ENCODE measurements around the gene LRRC14B.
"Not testable (repeated sequence)": the region's sequence is repeated elsewhere in the genome, so short reads cannot be mapped to it uniquely, and the experiment has no call there.

Gene LRRC14B

GRCh38 chr5:160921-161802 lies 30.1 kb upstream of the LRRC14B start:
- DNase-seq: no peak

GRCh38 chr5:161803-162110 lies 29.5 kb upstream of the LRRC14B start:
- DNase-seq: no peak

DNA sequence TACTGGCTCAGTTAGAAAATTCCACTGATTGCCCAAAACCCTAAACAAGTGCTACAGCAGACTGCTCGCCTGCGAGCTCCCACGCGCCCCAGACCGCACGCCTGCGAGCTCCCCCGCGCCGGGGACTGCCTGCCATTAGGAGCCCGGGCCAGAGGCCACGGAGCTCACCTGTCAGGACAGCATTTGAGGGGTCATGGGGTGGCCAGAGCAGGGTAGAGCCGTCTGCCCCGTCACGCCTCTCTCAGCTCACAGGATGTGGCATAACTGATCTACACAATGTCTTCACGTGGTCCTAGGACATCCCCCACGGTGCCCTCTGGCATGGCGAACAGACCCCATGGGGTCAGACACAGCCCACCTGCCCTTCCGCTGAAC lies 29.1 kb upstream of the LRRC14B start:
- DNase-seq: no peak

DNA sequence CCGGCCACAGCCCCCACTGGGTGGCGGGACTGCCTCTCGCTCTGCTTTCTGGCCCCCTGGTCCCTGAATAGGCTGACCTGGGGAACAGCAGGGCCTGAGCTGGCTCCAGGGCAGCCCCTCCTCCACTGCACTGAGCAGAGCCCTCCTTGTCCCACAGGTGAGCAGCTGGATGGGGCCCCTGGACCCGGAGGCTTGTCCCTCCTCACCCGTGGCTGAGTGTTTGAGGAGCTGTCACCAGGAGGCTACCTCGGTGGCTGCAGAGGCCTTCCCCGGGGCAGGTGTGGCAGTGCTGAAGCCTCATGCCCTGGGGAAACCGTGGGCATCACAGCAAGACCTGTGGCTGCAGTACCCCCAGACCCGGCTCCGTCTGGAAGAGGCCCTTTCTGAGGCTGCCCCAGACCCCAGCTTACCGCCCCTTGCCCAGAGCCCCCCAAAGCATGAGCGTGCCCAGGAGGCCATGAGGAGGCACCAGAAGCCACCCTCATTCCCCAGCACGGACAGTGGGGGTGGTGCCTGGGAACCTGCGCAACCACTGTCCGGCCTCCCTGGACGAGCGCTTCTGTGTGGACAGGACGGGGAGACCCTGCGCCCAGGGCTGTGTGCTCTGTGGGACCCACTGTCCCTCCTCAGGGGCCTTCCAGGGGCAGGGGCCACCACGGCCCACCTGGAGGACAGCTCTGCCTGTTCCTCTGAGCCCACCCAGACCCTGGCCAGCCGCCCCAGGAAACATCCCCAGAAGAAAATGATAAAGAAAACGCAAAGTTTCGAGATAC lies 28.5 kb upstream of the LRRC14B start:
- DNase-seq: no peak

DNA sequence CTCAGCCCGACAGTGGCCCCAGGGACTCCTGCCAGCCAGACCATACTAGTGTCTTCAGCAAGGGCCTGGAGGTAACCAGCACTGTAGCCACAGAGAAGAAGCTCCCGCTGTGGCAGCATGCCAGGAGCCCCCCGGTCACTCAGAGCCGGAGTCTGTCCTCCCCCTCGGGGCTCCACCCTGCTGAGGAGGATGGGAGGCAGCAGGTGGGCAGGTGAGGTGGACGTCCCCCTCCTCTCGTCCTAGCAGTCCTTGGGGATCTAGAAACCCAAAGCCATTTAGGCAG lies 28.0 kb upstream of the LRRC14B start:
- DNase-seq: no peak

DNA sequence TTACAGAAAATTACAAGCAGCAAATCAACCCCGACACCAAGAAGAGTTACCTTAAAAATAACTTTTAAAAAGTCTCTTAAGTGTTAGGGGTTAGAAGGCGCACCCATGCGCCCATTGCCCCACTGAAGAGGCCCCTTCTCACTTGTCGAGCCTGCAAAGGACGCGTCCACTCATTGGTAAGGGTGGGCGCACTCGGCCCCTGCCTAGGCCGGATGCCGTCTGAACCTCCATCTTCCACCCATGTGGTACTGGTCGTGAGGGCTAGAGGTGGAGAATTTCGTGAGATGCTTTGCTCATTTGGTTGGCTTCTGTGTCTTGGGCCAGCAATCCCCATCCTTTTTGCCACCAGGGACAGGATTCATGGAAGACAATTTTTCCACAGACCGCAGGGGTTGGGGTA lies 27.5 kb upstream of the LRRC14B start:
- no peak for DNase-seq

DNA sequence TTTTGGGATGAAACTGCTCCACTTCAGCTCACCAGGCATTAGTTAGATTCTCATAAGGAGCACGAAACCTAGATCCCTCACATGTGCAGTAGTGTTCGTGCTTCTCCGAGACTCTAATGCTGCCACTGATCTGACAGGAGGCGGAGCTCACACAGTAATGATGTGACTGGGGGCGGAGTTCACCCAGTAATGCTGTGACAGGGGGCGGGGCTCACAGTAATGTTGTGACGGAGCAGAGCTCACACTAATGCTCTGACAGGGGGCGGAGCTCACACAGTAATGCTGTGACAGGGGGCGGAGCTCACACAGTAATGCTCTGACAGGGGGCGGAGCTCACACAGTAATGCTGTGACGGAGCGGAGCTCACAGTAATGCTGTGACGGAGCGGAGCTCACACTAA lies 27.1 kb upstream of the LRRC14B start:
- no peak for DNase-seq

DNA sequence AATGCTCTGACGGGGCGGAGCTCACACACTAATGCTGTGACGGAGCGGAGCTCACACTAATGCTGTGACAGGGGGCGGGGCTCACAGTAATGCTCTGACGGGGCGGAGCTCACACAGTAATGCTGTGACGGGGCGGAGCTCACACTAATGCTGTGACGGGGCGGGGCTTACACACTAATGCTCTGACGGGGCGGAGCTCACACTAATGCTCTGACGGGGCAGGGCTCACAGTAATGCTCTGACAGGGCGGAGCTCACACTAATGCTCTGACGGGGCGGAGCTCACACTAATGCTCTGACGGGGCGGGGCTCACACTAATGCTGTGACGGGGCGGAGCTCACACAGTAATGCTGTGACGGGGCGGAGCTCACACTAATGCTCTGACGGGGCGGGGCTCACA lies 26.5 kb upstream of the LRRC14B start:
- DNase-seq: not testable (repeated sequence)

- DNase-seq: no peak
Measured at GRCh38 chr5:166441-167372, 24.6 kb upstream of the LRRC14B start.

- no peak for DNase-seq
Measured at GRCh38 chr5:167511-167910, 23.8 kb upstream of the LRRC14B start.

- DNase-seq: no peak
Measured at GRCh38 chr5:167982-168660, 23.2 kb upstream of the LRRC14B start.

DNA sequence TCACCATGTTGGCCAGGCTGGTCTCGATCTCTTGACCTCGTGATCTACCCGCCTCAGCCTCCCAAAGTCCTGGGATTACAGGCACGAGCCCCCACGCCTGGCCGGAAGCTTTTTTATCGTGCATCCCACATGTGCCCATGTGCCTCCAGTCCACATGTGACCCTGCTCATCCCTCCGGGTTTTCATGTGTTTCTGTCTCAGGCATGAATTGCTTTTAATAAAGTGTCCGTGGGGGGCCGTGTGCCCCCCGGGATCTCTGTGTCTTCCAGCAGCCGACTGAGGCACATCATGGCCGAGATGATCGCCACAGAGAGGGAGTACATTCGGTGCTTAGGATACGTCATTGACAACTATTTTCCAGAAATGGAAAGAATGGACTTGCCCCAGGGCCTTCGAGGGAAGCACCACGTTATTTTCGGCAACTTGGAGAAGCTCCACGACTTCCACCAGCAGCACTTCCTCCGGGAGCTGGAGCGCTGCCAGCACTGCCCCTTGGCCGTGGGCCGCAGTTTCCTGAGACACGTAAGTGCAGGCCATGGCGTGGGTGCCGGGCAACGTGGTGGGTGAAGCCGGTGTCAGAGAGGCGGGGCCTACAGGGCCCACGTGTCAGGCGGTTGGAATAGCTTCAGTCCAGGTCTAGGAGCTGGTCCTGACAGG lies 22.1 kb upstream of the LRRC14B start:
- DNase-seq: no peak

GRCh38 chr5:169728-170094 lies 21.6 kb upstream of the LRRC14B start:
- no peak for DNase-seq

DNA sequence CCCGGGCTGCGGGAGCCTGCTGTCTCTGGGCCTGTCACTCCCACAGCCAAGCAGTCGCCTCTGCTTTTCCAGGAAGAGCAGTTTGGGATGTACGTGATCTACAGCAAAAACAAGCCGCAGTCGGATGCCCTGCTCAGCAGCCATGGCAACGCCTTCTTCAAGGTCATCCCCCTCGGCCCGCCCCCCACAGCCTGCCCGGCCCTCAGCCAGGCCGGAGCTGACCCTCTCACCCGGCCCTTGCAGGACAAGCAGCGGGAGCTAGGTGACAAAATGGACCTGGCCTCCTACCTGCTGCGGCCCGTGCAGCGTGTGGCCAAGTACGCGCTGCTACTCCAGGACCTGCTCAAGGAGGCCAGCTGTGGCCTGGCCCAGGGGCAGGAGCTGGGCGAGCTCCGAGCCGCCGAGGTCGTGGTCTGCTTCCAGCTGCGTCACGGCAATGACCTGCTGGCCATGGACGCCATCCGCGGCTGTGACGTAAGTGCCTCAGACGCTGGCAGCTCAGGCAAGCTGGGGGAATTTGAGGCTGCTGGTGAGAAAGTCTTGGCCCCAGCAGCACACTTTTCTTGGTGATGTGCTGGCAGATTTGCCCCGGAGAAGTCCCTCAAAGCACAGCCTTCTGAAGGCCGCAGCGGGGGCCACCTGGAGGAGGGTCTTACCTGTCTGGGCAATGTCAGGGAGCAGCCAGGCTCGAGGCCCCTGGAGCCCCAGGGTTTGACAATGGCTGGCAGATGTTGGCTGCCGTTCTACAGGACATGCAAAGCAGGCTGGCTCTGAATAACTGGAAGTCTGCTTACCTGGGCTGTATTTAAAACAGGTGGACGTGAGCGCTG lies 20.1 kb upstream of the LRRC14B start:
- no peak for DNase-seq

DNA sequence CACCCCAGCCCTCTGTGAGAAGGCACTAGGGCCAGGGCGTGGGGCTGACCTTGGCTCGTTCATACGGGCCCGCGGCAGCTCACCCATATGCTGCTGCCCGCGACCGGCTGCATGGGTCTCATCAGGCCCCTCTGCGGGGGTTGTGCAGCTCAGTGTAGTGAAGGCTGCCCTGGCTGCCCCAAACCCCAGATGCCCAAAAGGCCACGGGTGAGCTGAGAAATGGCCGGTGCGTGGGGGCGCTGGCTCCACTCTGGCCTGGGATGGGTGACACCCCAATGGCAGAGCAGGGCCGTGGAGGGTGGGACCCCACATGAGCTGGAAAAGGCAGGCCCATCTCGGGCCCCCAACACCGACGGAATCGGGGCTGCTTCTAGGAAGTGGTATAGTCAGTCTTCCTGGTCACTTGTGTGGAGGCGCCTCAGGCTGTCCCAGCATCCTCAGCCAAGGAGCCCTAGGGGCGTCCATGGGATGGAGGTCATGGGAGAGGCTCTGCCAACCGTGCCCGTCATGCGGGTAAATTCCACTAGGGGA lies 19.4 kb upstream of the LRRC14B start:
- no peak for DNase-seq

GRCh38 chr5:172421-172820 lies 18.9 kb upstream of the LRRC14B start:
- no peak for DNase-seq

DNA sequence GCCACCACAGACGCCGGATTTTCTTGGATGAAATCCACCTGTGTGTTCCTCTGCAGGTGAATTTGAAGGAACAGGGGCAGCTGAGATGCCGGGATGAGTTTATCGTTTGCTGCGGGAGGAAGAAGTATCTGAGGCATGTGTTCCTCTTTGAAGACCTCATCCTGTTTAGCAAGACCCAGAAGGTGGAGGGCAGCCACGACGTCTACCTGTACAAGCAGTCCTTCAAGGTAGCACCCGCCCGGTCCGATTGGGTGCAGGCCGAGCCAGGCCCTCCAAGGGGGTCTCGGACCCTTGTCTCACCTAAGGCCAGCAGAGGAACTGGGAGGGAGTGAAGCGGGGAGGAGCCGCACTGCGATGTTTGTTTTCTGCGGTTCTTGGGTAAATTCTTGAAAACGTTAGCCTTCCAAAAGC lies 18.4 kb upstream of the LRRC14B start:
- no peak for DNase-seq

- DNase-seq: no peak
Measured at GRCh38 chr5:173392-174290, 17.7 kb upstream of the LRRC14B start.

- no peak for DNase-seq
Measured at GRCh38 chr5:174291-174600, 17.0 kb upstream of the LRRC14B start.

DNA sequence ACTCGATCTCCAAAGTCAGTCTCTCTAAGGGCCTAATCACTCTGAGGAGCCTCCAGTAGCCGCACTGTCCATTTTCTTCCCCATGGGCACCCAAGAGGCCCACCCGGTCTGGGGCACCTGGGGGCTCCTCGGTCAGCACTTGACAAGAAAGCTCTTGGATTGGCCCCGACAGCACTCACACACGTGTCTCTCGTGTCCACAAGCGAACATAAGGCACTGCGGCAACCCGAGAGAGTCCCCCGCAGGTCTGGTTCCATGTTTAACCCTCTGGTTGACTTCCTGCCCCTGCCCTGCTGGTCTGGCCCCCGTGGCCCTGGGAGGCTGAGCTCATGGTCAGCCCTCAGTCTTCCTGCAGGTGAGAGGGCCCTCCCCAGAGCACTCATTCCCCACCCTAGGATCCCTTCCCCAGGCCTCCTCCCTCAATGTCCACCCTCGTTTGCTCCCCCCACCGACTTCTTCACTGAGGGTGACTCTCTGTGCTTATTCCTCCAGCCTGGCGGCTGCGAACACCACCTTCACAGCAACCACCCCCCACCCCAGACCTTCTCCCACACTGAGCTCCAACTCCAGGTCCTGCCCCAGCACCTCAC lies 16.3 kb upstream of the LRRC14B start:
- no peak for DNase-seq

All from CD4-positive, alpha-beta T cell treated with Interleukin-4 for 1 hour (primary cell).